OCI-LY3 (cell line): ENCODE measurements around the gene PAM16.
A peak's percentile ranks its signal among the peaks of the same experiment; 100 is the strongest.

Experiments
- H2AFZ ChIP-seq: fragments of 200-600, 300-600 bp; shearing (Covaris generic); 2 replicates; pipeline ENCODE4 v1.6.0; 2014; ENCODE audit warnings: antibody characterized with exemption, low read depth, low read length
- H3K27ac ChIP-seq: fragments of 200-600, 300-600 bp; sonication (generic); 2 replicates; pipeline ENCODE4 v1.5.1; 2014; ENCODE audit warnings: mild to moderate bottlenecking, low read length, moderate library complexity, mixed read lengths
- H3K27me3 ChIP-seq: fragments of 200-600, 300-600 bp; sonication (generic); 2 replicates; pipeline ENCODE4 v1.6.1; 2014; ENCODE audit warnings: low read depth, low read length, mixed read lengths
- H3K36me3 ChIP-seq: fragments of 200-600, 300-600 bp; sonication (generic); replicated peaks from 2 replicates; pipeline ENCODE3; 2014; ENCODE audit warnings: low read depth, low read length, mixed read lengths
- H3K4me1 ChIP-seq: fragments of 300-600, 200-600 bp; sonication (generic); 2 replicates; pipeline ENCODE4 v1.6.1; 2014; ENCODE audit warnings: low read length, mixed read lengths
- H3K4me2 ChIP-seq: fragments of 200-600, 300-600 bp; sonication (generic); 2 replicates; pipeline ENCODE4 v1.6.1; 2014; ENCODE audit warnings: low read length, mixed read lengths
- H3K4me3 ChIP-seq: fragments of 300-600, 200-600 bp; sonication (generic); 2 replicates; pipeline ENCODE4 v1.5.1; 2014; ENCODE audit warnings: antibody characterized with exemption, mild to moderate bottlenecking, low read length, moderate library complexity
- H3K79me2 ChIP-seq: fragments of 300-600, 200-600 bp; shearing (Covaris generic); 2 replicates; pipeline ENCODE4 v1.6.1; 2014; ENCODE audit warnings: mild to moderate bottlenecking, low read length, mixed read lengths
- H3K9ac ChIP-seq: fragments of 300-600, 200-600 bp; shearing (Covaris generic); 2 replicates; pipeline ENCODE4 v1.6.0; 2014; ENCODE audit warnings: mild to moderate bottlenecking, low read length, moderate library complexity
- H3K9me3 ChIP-seq: fragments of 200-600, 300-600 bp; shearing (Covaris generic); 2 replicates; pipeline ENCODE4 v1.6.1; 2014; ENCODE audit warnings: low read length, mixed read lengths; ENCODE audit not compliant: insufficient read depth
- H4K20me1 ChIP-seq: fragments of 200-600, 300-600 bp; sonication (generic); 2 replicates; pipeline ENCODE4 v1.6.1; 2016; ENCODE audit warnings: low read length, mixed read lengths; ENCODE audit not compliant: insufficient read depth
- CTCF ChIP-seq: fragments of 200-600, 300-600 bp; sonication (generic); IDR thresholded peaks from 2 replicates; pipeline ENCODE4 v1.5.1; 2014; ENCODE audit warnings: antibody characterized with exemption, low read length, low read depth
- EZH2phosphoT487 ChIP-seq: fragments of 200-600 bp; shearing (Covaris generic); IDR thresholded peaks from 2 replicates; pipeline ENCODE4 v1.6.1; 2018; ENCODE audit warnings: antibody characterized with exemption, mixed run types, low read depth

Gene PAM16

GRCh38 chr16:4359914-4360313 lies 8.8 kb upstream of the PAM16 start:
- H3K79me2 ChIP-seq = no peaks in the 10 kb centered on the region
- H4K20me1 ChIP-seq = no peaks in the 10 kb centered on the region
- no peak overlapping the region for H3K4me3 ChIP-seq
- no peak for TF ChIP-seq CTCF
- TF ChIP-seq EZH2phosphoT487 = no peak
- peaks cover 4% of the 10 kb centered on the region for H3K36me3 ChIP-seq
- no peaks in the 10 kb centered on the region for H3K9me3 ChIP-seq
- H3K4me2 ChIP-seq = no peak overlapping the region
- H3K9ac ChIP-seq = no peak overlapping the region
- no peak overlapping the region for H2AFZ ChIP-seq
- no peak overlapping the region for H3K27ac ChIP-seq
- H3K4me1 ChIP-seq = no peaks in the 10 kb centered on the region
- H3K27me3 ChIP-seq = no peaks in the 10 kb centered on the region

GRCh38 chr16:4358831-4359561 lies 7.9 kb upstream of the PAM16 start:
- Histone ChIP-seq H3K4me3 (no peak overlapping the region), H3K36me3 (peaks cover under 1% of the 10 kb centered on the region), H3K4me2 (no peak overlapping the region), H3K79me2 (no peaks in the 10 kb centered on the region), H3K9ac (no peak overlapping the region), H4K20me1 (no peaks in the 10 kb centered on the region), H3K27me3 (no peaks in the 10 kb centered on the region), H2AFZ (no peak overlapping the region), H3K9me3 (no peaks in the 10 kb centered on the region), H3K27ac (no peak overlapping the region), H3K4me1 (no peaks in the 10 kb centered on the region)
- TF ChIP-seq EZH2phosphoT487 (no peak), CTCF (peak; percentile 83)

DNA sequence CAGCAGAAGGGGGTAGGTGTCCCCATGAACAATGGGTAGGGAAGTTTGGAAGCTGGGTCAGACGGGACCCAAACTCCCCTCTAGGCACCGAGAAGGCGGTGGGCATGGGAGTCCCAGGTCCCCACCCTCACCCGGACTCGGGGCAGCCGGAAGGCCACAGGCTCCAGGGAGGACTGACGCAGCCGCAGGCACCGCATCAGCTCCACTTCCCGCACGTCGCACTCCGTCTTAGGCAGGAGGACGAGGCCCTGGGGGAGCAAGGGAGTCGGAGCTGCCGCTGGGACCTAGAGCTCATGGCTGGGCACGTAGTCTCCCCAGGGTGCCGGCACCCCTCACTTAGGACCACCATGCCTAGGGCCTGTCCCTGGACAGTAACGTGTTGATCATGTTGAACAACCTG lies 7.1 kb upstream of the PAM16 start:
- Histone ChIP-seq H3K4me2 (no peak overlapping the region), H3K79me2 (no peaks in the 10 kb centered on the region), H3K27ac (no peak overlapping the region), H3K27me3 (no peaks in the 10 kb centered on the region), H3K36me3 (no peaks in the 10 kb centered on the region), H3K4me1 (no peaks in the 10 kb centered on the region), H4K20me1 (no peaks in the 10 kb centered on the region), H3K4me3 (no peak overlapping the region), H3K9me3 (no peaks in the 10 kb centered on the region), H3K9ac (no peak overlapping the region), H2AFZ (no peak overlapping the region)
- TF ChIP-seq CTCF = no peak
- TF ChIP-seq EZH2phosphoT487 = no peak

DNA sequence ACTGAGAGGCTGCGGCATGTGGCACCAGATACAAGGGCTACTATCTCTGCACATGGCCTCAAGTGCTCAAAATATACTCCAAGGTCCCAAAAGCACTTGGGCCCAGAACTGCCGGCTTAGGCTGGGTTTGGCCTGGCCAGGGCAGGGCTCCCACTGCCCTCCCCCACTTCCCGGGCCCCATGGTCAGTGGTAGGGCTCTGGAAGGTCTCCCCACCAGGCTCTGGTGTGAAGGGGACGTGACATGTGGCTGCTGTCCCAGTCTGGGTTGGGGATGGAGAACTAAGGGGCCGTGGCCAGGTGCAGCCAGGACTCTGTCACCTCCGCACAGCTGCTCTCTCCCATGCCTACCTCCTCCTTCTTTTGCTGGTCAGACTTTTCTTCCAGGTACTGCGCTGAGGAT lies 5.7 kb upstream of the PAM16 start:
- Histone ChIP-seq H3K4me2 (no peak overlapping the region), H4K20me1 (no peaks in the 10 kb centered on the region), H3K36me3 (no peaks in the 10 kb centered on the region), H2AFZ (no peak overlapping the region), H3K9me3 (no peaks in the 10 kb centered on the region), H3K4me1 (no peaks in the 10 kb centered on the region), H3K27ac (no peak overlapping the region), H3K79me2 (no peaks in the 10 kb centered on the region), H3K4me3 (no peak overlapping the region), H3K9ac (no peak overlapping the region), H3K27me3 (no peaks in the 10 kb centered on the region)
- no peak for TF ChIP-seq EZH2phosphoT487
- no peak for TF ChIP-seq CTCF
